Parathyroid adenoma (tissue), 2 donors: ENCODE measurements around the gene KRTAP4-1.
"Not testable (repeated sequence)": the region's sequence is repeated elsewhere in the genome, so short reads cannot be mapped to it uniquely, and the experiment has no call there.

Source experiments
- H2AFZ ChIP-seq: fragments of 300-600 bp; sonication (generic); one replicate; pipeline ENCODE4 v1.7.0; 2017; ENCODE audit warnings: antibody characterized with exemption, mild to moderate bottlenecking
- H3K27ac ChIP-seq: fragments of 300-600 bp; sonication (generic); one replicate; pipeline ENCODE4 v1.7.0; 2017
- H3K27me3 ChIP-seq: fragments of 300-600 bp; sonication (generic); one replicate; pipeline ENCODE4 v1.7.0; 2017; ENCODE audit warnings: low read length; ENCODE audit not compliant: control insufficient read depth, insufficient read depth
- H3K36me3 ChIP-seq: fragments of 300-600 bp; sonication (generic); one replicate; pipeline ENCODE4 v1.7.0; 2017; ENCODE audit warnings: low read length; ENCODE audit not compliant: control insufficient read depth, insufficient read depth
- H3K4me1 ChIP-seq: fragments of 300-600 bp; sonication (generic); one replicate; pipeline ENCODE4 v1.7.0; 2017; ENCODE audit warnings: control low read depth
- H3K4me2 ChIP-seq: fragments of 300-600 bp; sonication (generic); one replicate; pipeline ENCODE4 v1.7.0; 2017; ENCODE audit warnings: low read length
- H3K4me3 ChIP-seq: fragments of 300-600 bp; sonication (generic); one replicate; pipeline ENCODE4 v1.7.0; 2017; ENCODE audit warnings: low read depth, low read length
- H3K79me2 ChIP-seq: fragments of 300-600 bp; sonication (generic); one replicate; pipeline ENCODE4 v1.7.0; 2017; ENCODE audit warnings: control low read depth
- H3K9ac ChIP-seq: fragments of 300-600 bp; sonication (generic); one replicate; pipeline ENCODE4 v1.7.0; 2017; ENCODE audit warnings: mild to moderate bottlenecking
- H3K9me3 ChIP-seq: fragments of 300-600 bp; sonication (generic); one replicate; pipeline ENCODE4 v1.7.0; 2017; ENCODE audit warnings: low read length; ENCODE audit not compliant: control insufficient read depth
- TF ChIP-seq, protein P1 (sequence below): fragments of 300-600 bp; sonication (generic); IDR thresholded peaks from one replicate; pipeline ENCODE4 v1.7.0; 2017; ENCODE audit warnings: antibody characterized with exemption, mild to moderate bottlenecking
- donor health status: primary hyperparathyroidism.

KRTAP4-1 gene

DNA sequence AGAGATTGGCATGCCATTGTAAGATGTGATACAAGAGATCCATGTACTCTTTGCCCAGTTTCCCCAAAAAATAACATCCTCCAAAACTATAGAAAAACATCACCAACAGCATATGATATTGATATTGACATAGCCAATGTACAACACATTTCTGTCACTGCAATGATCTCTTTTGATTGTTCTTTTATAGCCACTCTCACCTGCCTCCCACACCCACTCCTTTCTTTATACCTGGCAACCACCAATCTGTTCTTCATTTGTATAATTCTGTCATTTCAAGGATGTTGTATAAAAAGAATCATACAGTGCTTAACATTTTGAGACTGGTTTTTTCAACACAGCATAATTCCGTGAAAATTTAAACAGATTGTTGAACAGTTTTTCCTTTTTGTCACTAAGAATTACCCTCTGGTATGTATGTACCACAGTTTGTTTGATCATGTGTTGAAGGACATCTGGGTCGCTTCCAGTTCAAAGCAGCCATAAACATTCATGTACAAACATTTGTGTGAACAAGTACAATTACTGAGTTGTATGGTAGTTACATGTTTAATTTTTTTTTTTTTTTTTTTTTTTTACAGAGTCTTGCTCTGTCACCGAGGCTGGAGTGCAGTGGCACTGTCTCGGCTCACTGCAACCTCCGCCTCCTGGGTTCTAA, 14.8 kb upstream of the KRTAP4-1 start:
- no peaks in the 10 kb centered on the region for H3K79me2 ChIP-seq
- H3K27me3 ChIP-seq, result no peaks in the 10 kb centered on the region
- H2AFZ ChIP-seq, result no peak overlapping the region
- no peaks in the 10 kb centered on the region for H3K36me3 ChIP-seq
- no peaks in the 10 kb centered on the region for H3K9me3 ChIP-seq
- H3K4me3 ChIP-seq, result no peak overlapping the region
- TF ChIP-seq, protein P1, sequence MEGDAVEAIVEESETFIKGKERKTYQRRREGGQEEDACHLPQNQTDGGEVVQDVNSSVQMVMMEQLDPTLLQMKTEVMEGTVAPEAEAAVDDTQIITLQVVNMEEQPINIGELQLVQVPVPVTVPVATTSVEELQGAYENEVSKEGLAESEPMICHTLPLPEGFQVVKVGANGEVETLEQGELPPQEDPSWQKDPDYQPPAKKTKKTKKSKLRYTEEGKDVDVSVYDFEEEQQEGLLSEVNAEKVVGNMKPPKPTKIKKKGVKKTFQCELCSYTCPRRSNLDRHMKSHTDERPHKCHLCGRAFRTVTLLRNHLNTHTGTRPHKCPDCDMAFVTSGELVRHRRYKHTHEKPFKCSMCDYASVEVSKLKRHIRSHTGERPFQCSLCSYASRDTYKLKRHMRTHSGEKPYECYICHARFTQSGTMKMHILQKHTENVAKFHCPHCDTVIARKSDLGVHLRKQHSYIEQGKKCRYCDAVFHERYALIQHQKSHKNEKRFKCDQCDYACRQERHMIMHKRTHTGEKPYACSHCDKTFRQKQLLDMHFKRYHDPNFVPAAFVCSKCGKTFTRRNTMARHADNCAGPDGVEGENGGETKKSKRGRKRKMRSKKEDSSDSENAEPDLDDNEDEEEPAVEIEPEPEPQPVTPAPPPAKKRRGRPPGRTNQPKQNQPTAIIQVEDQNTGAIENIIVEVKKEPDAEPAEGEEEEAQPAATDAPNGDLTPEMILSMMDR, result no peak
- no peak overlapping the region for H3K4me2 ChIP-seq
- no peak overlapping the region for H3K9ac ChIP-seq
- no peak overlapping the region for H3K27ac ChIP-seq
- H3K4me1 ChIP-seq, result no peaks in the 10 kb centered on the region

DNA sequence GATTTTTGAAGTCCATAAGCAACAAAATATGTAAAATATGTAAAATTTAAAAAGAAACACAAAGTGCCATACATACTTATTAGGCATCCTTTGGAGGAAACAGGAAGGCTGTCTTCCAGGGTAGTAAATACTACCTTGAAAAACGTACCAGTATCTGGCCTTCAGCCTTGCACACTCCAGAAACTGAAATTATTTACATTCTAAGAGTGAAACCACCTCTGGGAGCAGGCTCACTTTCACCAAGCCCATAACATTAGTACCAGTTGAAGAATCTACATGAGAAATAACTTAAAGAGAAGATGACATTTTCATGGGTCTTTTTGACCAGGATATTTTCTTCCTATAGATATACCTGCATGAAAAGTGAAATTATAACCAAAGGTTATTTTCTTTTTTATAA, 11.4 kb upstream of the KRTAP4-1 start:
- Histone ChIP-seq H3K4me2 (no peak overlapping the region), H3K4me3 (no peak overlapping the region), H3K9me3 (no peaks in the 10 kb centered on the region)

DNA sequence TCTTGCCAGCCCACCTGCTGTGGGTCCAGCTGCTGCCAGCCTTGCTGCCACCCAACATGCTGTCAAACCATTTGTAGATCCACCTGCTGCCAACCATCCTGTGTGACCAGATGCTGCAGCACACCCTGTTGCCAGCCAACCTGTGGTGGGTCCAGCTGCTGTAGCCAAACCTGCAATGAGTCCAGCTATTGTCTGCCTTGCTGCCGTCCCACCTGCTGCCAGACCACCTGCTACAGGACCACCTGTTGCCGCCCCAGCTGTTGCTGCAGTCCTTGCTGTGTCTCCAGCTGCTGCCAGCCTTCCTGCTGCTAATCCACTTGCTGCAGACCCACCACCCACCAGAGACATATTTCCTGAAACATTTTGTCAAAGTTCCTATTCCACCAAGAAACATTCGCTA, 5.6 kb upstream of the KRTAP4-1 start:
- H3K4me3 ChIP-seq, result no peak overlapping the region
- H3K79me2 ChIP-seq, result no peaks in the 10 kb centered on the region
- TF ChIP-seq, protein P1, result no peak

More for the DNA sequence above, 11.4 kb upstream of the KRTAP4-1 start:
- no peaks in the 10 kb centered on the region for H3K4me1 ChIP-seq
- no peak overlapping the region for H2AFZ ChIP-seq
- no peak overlapping the region for H3K27ac ChIP-seq
- H3K9ac ChIP-seq, result no peak overlapping the region
- TF ChIP-seq, protein P1, result no peak
- no peaks in the 10 kb centered on the region for H3K27me3 ChIP-seq
- H3K36me3 ChIP-seq, result no peaks in the 10 kb centered on the region
- no peaks in the 10 kb centered on the region for H3K79me2 ChIP-seq

DNA sequence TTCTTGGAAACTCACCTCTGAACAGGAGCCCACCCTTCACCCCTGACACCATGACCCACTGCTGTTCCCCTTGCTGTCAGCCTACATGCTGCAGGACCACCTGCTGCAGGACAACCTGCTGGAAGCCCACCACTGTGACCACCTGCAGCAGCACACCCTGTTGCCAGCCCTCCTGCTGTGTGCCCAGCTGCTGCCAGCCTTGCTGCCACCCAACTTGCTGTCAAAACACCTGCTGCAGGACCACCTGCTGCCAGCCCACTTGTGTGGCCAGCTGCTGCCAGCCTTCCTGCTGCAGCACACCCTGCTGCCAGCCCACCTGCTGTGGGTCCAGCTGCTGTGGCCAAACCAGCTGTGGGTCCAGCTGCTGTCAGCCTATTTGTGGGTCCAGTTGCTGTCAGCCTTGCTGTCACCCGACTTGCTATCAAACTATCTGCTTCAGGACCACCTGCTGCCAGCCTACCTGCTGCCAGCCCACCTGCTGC, 5.2 kb upstream of the KRTAP4-1 start, which contains the start of gene KRTAP9-1:
Gene KRTAP9-1 (plus strand): TSS at position 51 of the 482 bp plus-strand sequence. CDS start 0 bp downstream, at position 51.
- not testable (repeated sequence) for H3K4me2 ChIP-seq, H3K79me2 ChIP-seq, H3K4me3 ChIP-seq, H3K9ac ChIP-seq, H3K4me1 ChIP-seq, H2AFZ ChIP-seq, H3K36me3 ChIP-seq, H3K9me3 ChIP-seq, H3K27me3 ChIP-seq, H3K27ac ChIP-seq

More for the DNA sequence above, 5.6 kb upstream of the KRTAP4-1 start:
- no peaks in the 10 kb centered on the region for H3K36me3 ChIP-seq
- no peak overlapping the region for H3K9ac ChIP-seq
- H2AFZ ChIP-seq, result no peak overlapping the region
- no peaks in the 10 kb centered on the region for H3K27me3 ChIP-seq
- H3K27ac ChIP-seq, result no peak overlapping the region
- H3K9me3 ChIP-seq, result no peaks in the 10 kb centered on the region
- no peak overlapping the region for H3K4me2 ChIP-seq
- H3K4me1 ChIP-seq, result no peaks in the 10 kb centered on the region

DNA sequence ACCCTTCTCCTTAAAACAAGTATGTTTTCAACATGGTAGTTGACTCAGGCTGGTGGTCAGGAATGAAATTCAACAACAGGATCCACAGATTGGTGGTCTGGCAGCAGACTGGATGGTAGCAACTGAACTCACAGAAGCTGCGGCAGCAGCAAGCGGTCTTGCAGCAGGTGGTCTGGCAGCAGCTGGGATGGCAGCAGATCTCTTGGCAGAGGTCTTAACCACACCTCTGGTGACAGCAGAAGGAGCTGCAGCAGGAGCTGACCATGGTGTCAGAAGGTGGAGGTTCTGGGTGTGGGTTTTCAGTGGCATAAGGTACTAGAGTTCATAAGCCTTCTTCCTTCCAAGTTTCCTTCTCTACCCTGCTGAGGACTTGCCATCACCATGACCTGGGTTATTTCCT, 2.2 kb upstream of the KRTAP4-1 start:
- Histone ChIP-seq H3K4me1 (no peaks in the 10 kb centered on the region), H3K27ac (no peak overlapping the region), H3K27me3 (no peaks in the 10 kb centered on the region)

More for the DNA sequence above, 2.2 kb upstream of the KRTAP4-1 start:
- H3K4me2 ChIP-seq, result no peak overlapping the region
- H3K9me3 ChIP-seq, result no peaks in the 10 kb centered on the region
- no peaks in the 10 kb centered on the region for H3K36me3 ChIP-seq
- TF ChIP-seq, protein P1, result no peak
- H3K4me3 ChIP-seq, result no peak overlapping the region
- H3K9ac ChIP-seq, result no peak overlapping the region
- H2AFZ ChIP-seq, result no peak overlapping the region
- no peaks in the 10 kb centered on the region for H3K79me2 ChIP-seq
